DOHH2 (cell line): ENCODE data around the gene MACF1.

Experiments
- H3F3A ChIP-seq: fragments of 200-600 bp; sonication (generic), shearing (Covaris generic); 2 replicates; pipeline ENCODE4 v1.6.0; 2016; ENCODE audit warnings: antibody characterized with exemption, mild to moderate bottlenecking; ENCODE audit not compliant: control insufficient read depth, insufficient read depth
- H3K27ac ChIP-seq: fragments of 200-600 bp; sonication (generic); 2 replicates; pipeline ENCODE4 v1.5.1; 2014; ENCODE audit warnings: low read depth, mild to moderate bottlenecking, low read length, moderate library complexity
- H3K27me3 ChIP-seq: fragments of 200-600 bp; sonication (generic); 2 replicates; pipeline ENCODE4 v1.6.1; 2014; ENCODE audit warnings: mild to moderate bottlenecking, low read length, mixed read lengths; ENCODE audit not compliant: control insufficient read depth
- H3K36me3 ChIP-seq: fragments of 200-600 bp; sonication (generic); 2 replicates; pipeline ENCODE4 v1.6.1; 2014; ENCODE audit warnings: mild to moderate bottlenecking, low read length, moderate library complexity, mixed read lengths; ENCODE audit not compliant: control insufficient read depth
- H3K4me1 ChIP-seq: fragments of 200-600 bp; sonication (generic); 2 replicates; pipeline ENCODE4 v1.6.1; 2014; ENCODE audit warnings: mild to moderate bottlenecking, low read length, mixed read lengths; ENCODE audit not compliant: control insufficient read depth
- H3K4me2 ChIP-seq: fragments of 200-600 bp; sonication (generic); 2 replicates; pipeline ENCODE4 v1.6.0; 2014; ENCODE audit warnings: mild to moderate bottlenecking, low read length, moderate library complexity
- H3K4me3 ChIP-seq: fragments of 200-600 bp; sonication (generic); 2 replicates; pipeline ENCODE4 v1.5.1; 2014; ENCODE audit warnings: mild to moderate bottlenecking, low read length, mixed read lengths
- H3K79me2 ChIP-seq: fragments of 200-600 bp; sonication (generic); 2 replicates; pipeline ENCODE4 v1.6.1; 2014; ENCODE audit warnings: mild to moderate bottlenecking, low read length, mixed read lengths; ENCODE audit not compliant: control insufficient read depth
- H3K9me2 ChIP-seq: fragments of 200-600 bp; sonication (generic); replicated peaks from 2 replicates; pipeline ENCODE4 v1.6.1; 2014; ENCODE audit warnings: mild to moderate bottlenecking, low read length, mixed read lengths; ENCODE audit not compliant: control insufficient read depth
- H3K9me3 ChIP-seq: fragments of 200-600 bp; sonication (generic); 2 replicates; pipeline ENCODE4 v1.6.1; 2014; ENCODE audit warnings: antibody characterized with exemption, low read length, mixed read lengths; ENCODE audit not compliant: control insufficient read depth, insufficient read depth
- H4K20me1 ChIP-seq: fragments of 200-600 bp; sonication (generic); 2 replicates; pipeline ENCODE4 v1.6.0; 2014; ENCODE audit warnings: low read depth, mild to moderate bottlenecking, antibody characterized with exemption, low read length, moderate library complexity; ENCODE audit not compliant: control insufficient read depth, insufficient read depth
- EZH2phosphoT487 ChIP-seq: fragments of 200-600 bp; sonication (generic); IDR thresholded peaks from 2 replicates; pipeline ENCODE4 v1.6.1; 2017; ENCODE audit warnings: borderline replicate concordance, mild to moderate bottlenecking, antibody characterized with exemption, low read length, moderate library complexity, mixed read lengths
- TF ChIP-seq, protein P1 (sequence below): fragments of 200-600 bp; sonication (generic); IDR thresholded peaks from one replicate; pipeline ENCODE4 v1.5.1; 2014; ENCODE audit warnings: antibody characterized with exemption, mild to moderate bottlenecking, low read depth, low read length; ENCODE audit not compliant: poor library complexity, severe bottlenecking

The MACF1 gene

DNA sequence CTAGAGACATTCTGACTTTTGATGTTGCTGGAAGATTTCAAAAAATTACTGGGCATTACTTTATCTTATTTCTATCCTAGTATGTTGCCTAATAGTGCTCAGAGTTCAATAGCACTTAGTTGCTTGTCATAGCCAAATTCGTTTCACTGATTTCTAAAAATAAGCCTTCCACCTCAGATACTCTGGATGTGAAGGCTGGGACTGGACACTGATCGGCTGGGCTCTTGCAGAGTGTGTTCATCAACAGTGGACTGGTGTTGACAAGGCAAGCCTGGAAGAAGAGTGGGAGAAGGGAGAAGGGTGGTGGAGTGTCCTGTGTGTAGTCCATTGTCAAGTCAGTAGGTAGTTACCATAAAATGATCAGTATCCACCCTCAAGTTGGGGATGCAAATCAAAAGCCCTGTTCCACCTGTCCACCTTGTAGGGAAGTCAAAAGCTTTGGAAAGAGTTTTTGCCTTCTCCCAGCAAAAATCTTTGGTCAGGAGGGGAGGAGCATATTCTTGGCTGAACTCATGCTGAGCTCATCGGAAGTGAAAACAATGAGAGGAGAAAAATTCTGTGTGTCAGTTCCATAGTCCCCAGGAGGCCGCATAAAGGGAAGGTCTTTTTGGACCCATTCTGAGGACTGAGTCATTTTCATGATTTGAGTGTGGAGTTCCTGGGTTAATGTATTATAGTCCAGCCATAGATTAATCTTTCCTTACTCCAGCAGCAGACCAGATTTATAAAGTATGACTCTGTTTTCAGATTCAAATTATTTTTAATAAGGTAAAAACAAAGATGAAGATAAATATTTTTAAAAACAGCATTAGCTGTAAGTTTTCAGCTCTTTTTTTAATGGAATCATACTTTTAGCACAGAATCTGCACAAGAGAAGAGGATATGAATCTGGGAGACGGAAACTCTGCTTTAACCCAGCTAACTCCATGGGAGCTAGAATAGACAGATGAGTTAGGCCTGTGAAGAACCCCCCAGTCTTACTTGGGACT lies 187.5 kb downstream of the MACF1 start:
- Histone ChIP-seq H3K9me2 (no peaks in the 10 kb centered on the region), H3K4me2 (no peak overlapping the region), H3K79me2 (peaks cover 3% of the 10 kb centered on the region; the same call in 1 of the 2 replicates), H3K27me3 (no peaks in the 10 kb centered on the region), H3K9me3 (no peaks in the 10 kb centered on the region), H3K27ac (no peak overlapping the region), H3K4me1 (peaks cover 20% of the 10 kb centered on the region), H3F3A (no peaks in the 10 kb centered on the region), H3K4me3 (no peak overlapping the region), H3K36me3 (peaks cover 20% of the 10 kb centered on the region), H4K20me1 (no peaks in the 10 kb centered on the region)
- TF ChIP-seq, protein P1, sequence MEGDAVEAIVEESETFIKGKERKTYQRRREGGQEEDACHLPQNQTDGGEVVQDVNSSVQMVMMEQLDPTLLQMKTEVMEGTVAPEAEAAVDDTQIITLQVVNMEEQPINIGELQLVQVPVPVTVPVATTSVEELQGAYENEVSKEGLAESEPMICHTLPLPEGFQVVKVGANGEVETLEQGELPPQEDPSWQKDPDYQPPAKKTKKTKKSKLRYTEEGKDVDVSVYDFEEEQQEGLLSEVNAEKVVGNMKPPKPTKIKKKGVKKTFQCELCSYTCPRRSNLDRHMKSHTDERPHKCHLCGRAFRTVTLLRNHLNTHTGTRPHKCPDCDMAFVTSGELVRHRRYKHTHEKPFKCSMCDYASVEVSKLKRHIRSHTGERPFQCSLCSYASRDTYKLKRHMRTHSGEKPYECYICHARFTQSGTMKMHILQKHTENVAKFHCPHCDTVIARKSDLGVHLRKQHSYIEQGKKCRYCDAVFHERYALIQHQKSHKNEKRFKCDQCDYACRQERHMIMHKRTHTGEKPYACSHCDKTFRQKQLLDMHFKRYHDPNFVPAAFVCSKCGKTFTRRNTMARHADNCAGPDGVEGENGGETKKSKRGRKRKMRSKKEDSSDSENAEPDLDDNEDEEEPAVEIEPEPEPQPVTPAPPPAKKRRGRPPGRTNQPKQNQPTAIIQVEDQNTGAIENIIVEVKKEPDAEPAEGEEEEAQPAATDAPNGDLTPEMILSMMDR: no peak
- TF ChIP-seq EZH2phosphoT487: no peak

DNA sequence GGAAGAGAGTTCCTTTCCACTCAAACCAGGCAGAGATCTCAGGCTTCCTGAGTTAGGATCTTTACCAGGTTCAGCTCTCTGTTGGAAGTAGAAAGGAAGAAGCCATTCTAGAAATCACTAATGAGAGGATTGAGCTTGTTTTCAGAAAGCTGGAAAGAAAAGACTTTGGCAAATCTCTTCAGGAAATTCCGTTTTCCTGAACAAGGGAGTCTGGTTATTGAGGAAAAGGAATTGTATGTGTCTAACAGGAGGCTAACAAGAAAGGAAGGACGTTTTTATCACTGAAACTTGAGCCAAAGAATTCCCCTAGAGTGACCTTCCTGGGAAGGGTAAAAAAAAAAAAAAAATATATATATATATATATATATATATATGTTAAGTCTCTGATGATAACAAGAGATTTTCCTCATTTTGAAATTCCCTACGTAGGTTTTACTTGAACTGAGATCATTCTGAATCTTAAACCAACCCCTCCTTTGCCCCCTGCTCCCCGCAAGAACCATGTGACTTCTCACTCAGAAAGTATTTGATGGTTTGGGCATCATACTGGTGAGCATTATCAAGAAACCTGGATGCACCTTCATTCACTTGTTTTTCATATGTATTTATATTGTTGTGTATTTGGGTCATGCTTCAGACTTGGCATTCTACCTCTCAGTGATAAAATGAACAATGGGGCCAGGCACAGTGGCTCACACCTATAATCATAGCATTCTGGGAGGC lies 188.5 kb downstream of the MACF1 start:
- Histone ChIP-seq H3K4me3 (no peak overlapping the region), H3K27me3 (no peaks in the 10 kb centered on the region), H3K36me3 (peaks cover 10% of the 10 kb centered on the region), H3K27ac (no peak overlapping the region), H3K9me3 (no peaks in the 10 kb centered on the region), H4K20me1 (no peaks in the 10 kb centered on the region), H3K4me1 (peaks cover 25% of the 10 kb centered on the region), H3K79me2 (peaks cover 3% of the 10 kb centered on the region; the same call in 1 of the 2 replicates), H3F3A (no peaks in the 10 kb centered on the region), H3K9me2 (no peaks in the 10 kb centered on the region), H3K4me2 (no peak overlapping the region)
- TF ChIP-seq, protein P1: no peak
- no peak for TF ChIP-seq EZH2phosphoT487

DNA sequence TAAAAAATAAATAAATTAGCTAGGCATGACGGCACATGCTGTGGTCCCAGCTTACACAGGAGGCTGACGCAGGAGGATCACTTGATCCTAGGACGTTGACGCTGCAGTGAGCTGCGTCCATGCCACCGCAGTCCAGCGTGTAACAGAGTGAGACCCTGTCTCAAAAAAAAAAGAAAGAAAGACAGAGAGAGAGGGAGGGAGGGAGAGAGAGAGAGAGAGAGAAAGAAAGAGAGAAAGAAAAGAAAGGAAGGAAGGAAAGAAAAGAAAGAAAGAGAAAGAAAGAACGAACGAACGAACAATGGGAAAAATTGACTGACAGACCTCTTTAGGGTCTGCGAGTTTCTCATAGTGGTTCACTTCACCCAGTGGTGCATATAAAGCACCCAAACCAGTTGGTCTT lies 189.2 kb downstream of the MACF1 start:
- H3K79me2 ChIP-seq: peaks cover 3% of the 10 kb centered on the region; the same call in 1 of the 2 replicates
- no peaks in the 10 kb centered on the region for H3F3A ChIP-seq
- H3K27me3 ChIP-seq: no peaks in the 10 kb centered on the region
- H3K9me3 ChIP-seq: no peaks in the 10 kb centered on the region
- H3K9me2 ChIP-seq: no peaks in the 10 kb centered on the region
- H3K4me1 ChIP-seq: peaks cover 31% of the 10 kb centered on the region
- peaks cover 4% of the 10 kb centered on the region; the same call in 1 of the 2 replicates for H3K36me3 ChIP-seq
- H3K4me2 ChIP-seq: no peak overlapping the region
- no peak overlapping the region for H3K4me3 ChIP-seq
- no peak overlapping the region for H3K27ac ChIP-seq
- H4K20me1 ChIP-seq: no peaks in the 10 kb centered on the region
- TF ChIP-seq, protein P1: no peak
- no peak for TF ChIP-seq EZH2phosphoT487
